SKM-1 treated with dmso at 0.1 percent for 144 hours (cell line): ENCODE measurements around the gene TUBB6.

Experiments
- DNase-seq: peaks from one replicate; lab custom pipeline; 2025; ENCODE audit not compliant: unreplicated experiment; lab: John Stamatoyannopoulos, UW

Gene TUBB6

GRCh38 chr18:12335503-12335902 is 27.5 kb downstream of the TUBB6 start:
- DNase-seq: no peak

- no peak for DNase-seq
These were observed 28.2 kb downstream of the TUBB6 start for GRCh38 chr18:12336171-12336613.

GRCh38 chr18:12336887-12337286 is 28.8 kb downstream of the TUBB6 start:
- DNase-seq: no peak

GRCh38 chr18:12338382-12338781 is 30.3 kb downstream of the TUBB6 start:
- no peak for DNase-seq

GRCh38 chr18:12340945-12341660 is 33.1 kb downstream of the TUBB6 start:
- DNase-seq: no peak

GRCh38 chr18:12342661-12343060 is 34.6 kb downstream of the TUBB6 start:
- DNase-seq: no peak

GRCh38 chr18:12345491-12346239 is 37.6 kb downstream of the TUBB6 start:
- no peak for DNase-seq

GRCh38 chr18:12346240-12346565 is 38.2 kb downstream of the TUBB6 start:
- DNase-seq: no peak

- DNase-seq: no peak
These were observed 39.9 kb downstream of the TUBB6 start for GRCh38 chr18:12347895-12348294.

- no peak for DNase-seq
These were observed 44.1 kb downstream of the TUBB6 start for GRCh38 chr18:12352188-12352587.

GRCh38 chr18:12359515-12359927 is 51.5 kb downstream of the TUBB6 start:
- DNase-seq: no peak

- no peak for DNase-seq
These were observed 53.8 kb downstream of the TUBB6 start for GRCh38 chr18:12361770-12362378.

GRCh38 chr18:12362473-12363174 is 54.6 kb downstream of the TUBB6 start:
- DNase-seq: no peak

- DNase-seq: no peak
These were observed 58.3 kb downstream of the TUBB6 start for GRCh38 chr18:12366379-12366778.

- DNase-seq: no peak
These were observed 58.7 kb downstream of the TUBB6 start for GRCh38 chr18:12366784-12367183.

- DNase-seq: no peak
These were observed 61.2 kb downstream of the TUBB6 start for GRCh38 chr18:12369211-12369610.

GRCh38 chr18:12371590-12371989 is 63.5 kb downstream of the TUBB6 start:
- DNase-seq: no peak

GRCh38 chr18:12372406-12372805 is 64.4 kb downstream of the TUBB6 start:
- DNase-seq: no peak

- DNase-seq: no peak
These were observed 65.2 kb downstream of the TUBB6 start for GRCh38 chr18:12373116-12373770.

GRCh38 chr18:12373771-12374116 is 65.7 kb downstream of the TUBB6 start:
- DNase-seq: no peak

- no peak for DNase-seq
These were observed 66.4 kb downstream of the TUBB6 start for GRCh38 chr18:12374401-12374800.
